SK-N-MC (cell line): Measurements from ENCODE around the gene IKBKE.

Experiments used
- DNase-seq: peaks from one replicate; pipeline ENCODE4 v3.0.0-alpha.2; 2011; ENCODE audit warnings: low read depth, low spot score
- H3K27ac ChIP-seq: fragments of 200-600 bp; sonication (generic); 2 replicates; pipeline ENCODE4 v1.5.1; 2016; ENCODE audit warnings: mixed run types
- H3K36me3 ChIP-seq: fragments of 200-600 bp; sonication (generic); 2 replicates; pipeline ENCODE4 v1.6.1; 2017; ENCODE audit warnings: antibody characterized with exemption, low read length, mixed read lengths; ENCODE audit not compliant: insufficient read depth
- H3K4me3 ChIP-seq: fragments of 200-600 bp; sonication (generic); 2 replicates; pipeline ENCODE4 v1.5.1; 2016
- H3K9ac ChIP-seq: fragments of 200-600 bp; sonication (generic); 2 replicates; pipeline ENCODE4 v1.8.0; 2017; ENCODE audit warnings: mixed run types, mixed read lengths; ENCODE audit not compliant: insufficient read length
- H3K9me3 ChIP-seq: fragments of 200-600 bp; sonication (generic); 2 replicates; pipeline ENCODE4 v1.6.1; 2017; ENCODE audit warnings: low read depth, mild to moderate bottlenecking, antibody characterized with exemption, low read length, moderate library complexity, mixed read lengths
- EZH2 ChIP-seq: fragments of 200-600 bp; sonication (generic); IDR thresholded peaks from one replicate; pipeline ENCODE4 v1.6.1; 2017; ENCODE audit warnings: antibody characterized with exemption
- FOXP2 ChIP-seq: optimal IDR thresholded peaks from 2 replicates; pipeline ENCODE3; 2011; ENCODE audit warnings: mild to moderate bottlenecking, moderate library complexity; ENCODE audit not compliant: insufficient read depth; ENCODE audit errors: extremely low read length, control extremely low read depth
- POLR2AphosphoS5 ChIP-seq: IDR thresholded peaks from 2 replicates; pipeline ENCODE4 v1.6.1; 2012; ENCODE audit warnings: mild to moderate bottlenecking, low read depth, low read length, borderline replicate concordance

The IKBKE gene

GRCh38 chr1:206540044-206540780 lies 69.9 kb downstream of the IKBKE start:
- no peak overlapping the region for H3K27ac ChIP-seq
- TF ChIP-seq EZH2 (no peak), FOXP2 (no peak), POLR2AphosphoS5 (no peak)
- no peak overlapping the region for H3K9ac ChIP-seq
- H3K4me3 ChIP-seq, result no peak overlapping the region
- no peaks in the 10 kb centered on the region for H3K9me3 ChIP-seq
- no peak for DNase-seq
- no peaks in the 10 kb centered on the region for H3K36me3 ChIP-seq

- TF ChIP-seq EZH2 (no peak), FOXP2 (no peak), POLR2AphosphoS5 (no peak)
- Histone ChIP-seq H3K36me3 (no peaks in the 10 kb centered on the region), H3K27ac (no peak overlapping the region), H3K9ac (no peak overlapping the region), H3K4me3 (no peak overlapping the region), H3K9me3 (no peaks in the 10 kb centered on the region)
- no peak for DNase-seq
Measured at GRCh38 chr1:206541236-206541833, 71.1 kb downstream of the IKBKE start.

GRCh38 chr1:206544562-206545257 lies 74.4 kb downstream of the IKBKE start:
- no peak overlapping the region for H3K9ac ChIP-seq
- no peak overlapping the region for H3K4me3 ChIP-seq
- H3K9me3 ChIP-seq, result no peaks in the 10 kb centered on the region
- DNase-seq, result no peak
- H3K27ac ChIP-seq, result no peak overlapping the region
- H3K36me3 ChIP-seq, result no peaks in the 10 kb centered on the region
- TF ChIP-seq EZH2, result no peak

- Histone ChIP-seq H3K4me3 (no peak overlapping the region), H3K27ac (no peak overlapping the region), H3K9ac (no peak overlapping the region), H3K9me3 (no peaks in the 10 kb centered on the region), H3K36me3 (no peaks in the 10 kb centered on the region)
- TF ChIP-seq FOXP2, result no peak
- DNase-seq, result no peak
Measured at GRCh38 chr1:206545351-206545750, 75.1 kb downstream of the IKBKE start.
